NT2/D1 (cell line): Measurements from ENCODE around the gene TGFA.

Experiments used
- DNase-seq: peaks from one replicate; pipeline ENCODE4 v3.0.0-alpha.2; 2011; ENCODE audit warnings: low read depth, low spot score
- H3K27me3 ChIP-seq: 2 replicates; pipeline ENCODE4 v1.6.0; 2011; ENCODE audit warnings: mild to moderate bottlenecking; ENCODE audit not compliant: insufficient read length, insufficient read depth
- H3K36me3 ChIP-seq: 2 replicates; pipeline ENCODE4 v1.6.1; 2011; ENCODE audit warnings: mild to moderate bottlenecking, low read length, mixed read lengths; ENCODE audit not compliant: insufficient read depth, insufficient read length
- H3K4me1 ChIP-seq: 2 replicates; pipeline ENCODE4 v1.5.1; 2011; ENCODE audit not compliant: insufficient read depth, insufficient read length
- H3K4me3 ChIP-seq: 2 replicates; pipeline ENCODE4 v1.5.1; 2011; ENCODE audit warnings: low read depth; ENCODE audit not compliant: insufficient read length
- H3K9ac ChIP-seq: 2 replicates; pipeline ENCODE4 v1.6.0; 2011; ENCODE audit warnings: low read depth; ENCODE audit not compliant: insufficient read length
- H3K9me3 ChIP-seq: 2 replicates; pipeline ENCODE4 v1.5.1; 2011; ENCODE audit warnings: mild to moderate bottlenecking, low read length; ENCODE audit not compliant: insufficient read depth
- SUZ12 ChIP-seq: IDR thresholded peaks from 2 replicates; pipeline ENCODE4 v1.6.1; 2011; ENCODE audit not compliant: insufficient read length, insufficient read depth; ENCODE audit errors: extremely low read depth
- YY1 ChIP-seq: IDR thresholded peaks from 2 replicates; pipeline ENCODE4 v1.6.1; 2011; ENCODE audit not compliant: insufficient read length, insufficient read depth
- ZNF274 ChIP-seq: IDR thresholded peaks from 2 replicates; pipeline ENCODE4 v1.6.1; 2011; ENCODE audit warnings: mild to moderate bottlenecking, low read depth, low read length

TGFA gene

DNA sequence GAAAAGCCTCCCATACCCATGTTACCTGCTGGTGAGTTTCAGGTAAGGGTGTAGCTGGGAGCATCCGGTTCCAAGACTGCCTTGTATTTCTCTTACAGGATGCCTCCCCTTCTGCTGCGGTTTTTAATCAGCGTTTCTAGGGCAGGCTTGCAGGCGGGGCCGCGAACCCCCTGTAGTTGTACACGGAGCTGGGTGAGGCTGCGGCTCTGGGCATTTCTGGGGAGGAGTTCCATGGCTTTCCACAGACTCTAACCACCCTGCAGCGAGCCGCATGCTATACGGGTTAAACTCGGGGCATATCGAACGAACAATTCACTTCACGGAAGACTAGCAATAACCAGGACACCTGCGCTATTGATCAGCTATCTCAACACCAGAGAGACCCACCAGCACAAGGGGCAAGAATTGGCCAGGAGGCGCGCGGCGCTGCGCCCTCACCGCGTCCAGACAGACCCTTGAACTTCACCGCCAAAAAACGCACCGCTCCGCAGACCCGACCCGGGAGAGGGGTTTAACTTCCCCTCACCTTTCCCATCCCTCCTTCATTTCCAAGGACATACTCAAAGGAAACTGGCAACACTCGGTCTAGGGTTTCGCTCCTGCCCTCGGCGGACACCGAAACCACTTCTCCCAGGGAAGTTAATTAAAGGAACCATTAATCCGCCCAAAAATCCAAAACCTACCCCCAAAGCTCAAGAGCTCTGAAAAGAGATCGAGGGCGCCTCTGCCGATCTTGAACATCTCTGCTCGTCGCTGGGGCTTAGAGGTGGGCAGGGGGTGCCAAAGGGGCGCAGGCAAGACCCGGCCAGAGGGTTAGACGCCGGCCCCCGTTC, 909 bp downstream of the TGFA start:
- no peak for DNase-seq
- Histone ChIP-seq H3K9me3 (no peaks in the 10 kb centered on the region), H3K9ac (peak overlapping the region; percentile 76), H3K4me1 (peaks cover 4% of the 10 kb centered on the region), H3K36me3 (no peaks in the 10 kb centered on the region), H3K27me3 (peaks cover 32% of the 10 kb centered on the region), H3K4me3 (peak overlapping the region; percentile 50)
- TF ChIP-seq YY1 (no peak), SUZ12 (no peak), ZNF274 (no peak)

DNA sequence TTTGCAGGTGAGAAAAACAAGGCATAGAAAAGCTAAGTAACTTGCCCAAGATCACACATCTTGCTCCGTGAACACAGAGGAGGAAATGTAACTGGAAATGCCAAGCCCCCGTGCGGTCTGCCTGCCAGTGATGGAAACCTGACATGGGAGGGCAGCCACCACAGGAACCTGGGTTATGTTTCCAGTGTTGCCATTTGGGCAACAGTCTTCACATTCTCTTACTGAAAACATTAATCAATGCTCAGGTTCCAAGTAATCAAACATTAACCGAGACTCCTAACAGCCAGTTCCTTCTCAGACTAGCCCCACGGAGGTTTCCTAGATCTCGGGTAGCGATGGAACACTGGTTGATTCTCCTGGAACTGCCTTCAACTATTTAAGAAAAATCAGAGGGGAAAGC, 2.5 kb downstream of the TGFA start:
- DNase-seq: no peak
- TF ChIP-seq YY1: no peak
- TF ChIP-seq ZNF274: no peak
- TF ChIP-seq SUZ12: no peak
- H3K4me3 ChIP-seq: no peak overlapping the region

DNA sequence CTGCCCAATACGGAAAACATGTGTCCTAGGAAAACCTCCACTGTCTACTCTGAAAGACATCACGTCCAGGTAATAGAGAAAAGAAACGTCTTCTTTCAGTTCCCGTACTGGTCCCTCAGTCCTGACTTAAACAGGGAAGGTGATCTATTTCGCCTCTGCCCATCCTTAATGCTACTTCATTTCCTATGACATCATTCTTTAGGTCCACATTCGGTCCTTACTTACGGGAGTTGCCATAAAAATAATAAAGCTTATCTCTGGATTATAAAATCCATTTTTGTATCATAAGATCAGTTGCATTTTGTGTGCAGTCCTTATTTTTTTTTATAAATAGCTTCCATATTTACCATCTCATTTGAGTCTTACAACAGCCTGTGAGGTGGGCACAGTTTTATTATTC, 3.7 kb downstream of the TGFA start:
- TF ChIP-seq YY1: no peak
- no peak for TF ChIP-seq SUZ12
- TF ChIP-seq ZNF274: no peak
- Histone ChIP-seq H3K9me3 (no peaks in the 10 kb centered on the region), H3K4me1 (peaks cover 4% of the 10 kb centered on the region), H3K27me3 (peaks cover 27% of the 10 kb centered on the region), H3K4me3 (no peak overlapping the region), H3K9ac (no peak overlapping the region), H3K36me3 (no peaks in the 10 kb centered on the region)
- no peak for DNase-seq

More for the DNA sequence above, 2.5 kb downstream of the TGFA start:
- no peaks in the 10 kb centered on the region for H3K36me3 ChIP-seq
- peaks cover 4% of the 10 kb centered on the region for H3K4me1 ChIP-seq
- no peak overlapping the region for H3K9ac ChIP-seq
- H3K27me3 ChIP-seq: peaks cover 32% of the 10 kb centered on the region
- no peaks in the 10 kb centered on the region for H3K9me3 ChIP-seq

DNA sequence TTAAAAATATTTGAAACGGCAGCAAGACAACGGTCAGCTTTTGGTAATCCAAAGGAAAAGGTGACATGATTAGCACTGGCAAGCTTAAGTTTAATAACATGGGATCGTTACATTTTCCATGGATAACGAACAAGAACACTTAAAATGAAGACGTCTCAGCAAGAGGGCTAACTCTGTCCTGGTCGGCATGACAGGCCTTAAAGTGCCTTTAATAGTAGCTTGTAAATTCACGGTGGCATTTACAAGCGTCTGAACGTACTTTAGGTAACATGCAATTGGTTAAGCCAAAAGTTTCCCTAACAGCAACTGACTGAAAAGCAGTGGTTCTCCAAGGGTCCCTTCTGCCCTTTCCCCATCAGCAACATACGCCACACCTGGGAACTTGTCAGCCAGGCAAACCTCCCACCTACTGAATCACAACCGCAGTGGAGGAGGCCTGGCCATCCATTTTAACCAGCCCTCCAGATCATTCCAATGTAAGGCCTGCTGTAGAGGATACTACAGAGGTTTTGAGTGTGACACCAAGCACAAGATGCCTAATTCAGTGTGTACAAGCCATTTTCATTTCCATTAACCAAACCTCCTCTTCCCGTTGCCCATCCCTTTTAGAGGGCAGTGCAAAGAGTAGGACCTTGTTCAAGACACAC, 4.4 kb downstream of the TGFA start:
- no peaks in the 10 kb centered on the region for H3K9me3 ChIP-seq

DNA sequence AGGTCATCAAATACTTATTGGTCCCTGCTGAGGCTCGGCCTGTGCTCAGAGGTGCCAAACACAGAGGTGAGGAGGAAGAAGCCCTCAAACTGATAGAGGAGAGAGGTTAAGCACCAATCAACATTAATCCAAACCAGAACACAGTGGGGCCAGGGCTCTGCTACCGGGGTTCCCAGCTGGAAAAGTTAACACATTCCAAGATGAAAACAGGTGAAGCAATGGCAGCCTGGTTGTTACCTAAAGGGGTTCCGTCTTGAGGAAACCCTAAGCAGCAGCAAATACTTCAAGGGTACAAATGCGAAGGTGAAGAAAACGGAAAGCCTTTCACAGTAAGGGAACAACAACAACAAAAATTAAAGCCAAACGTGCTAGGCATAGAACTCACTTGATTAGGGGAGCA, 5.4 kb downstream of the TGFA start:
- H3K4me1 ChIP-seq: no peaks in the 10 kb centered on the region
- H3K27me3 ChIP-seq: peaks cover 26% of the 10 kb centered on the region
- H3K9me3 ChIP-seq: no peaks in the 10 kb centered on the region
- H3K36me3 ChIP-seq: no peaks in the 10 kb centered on the region
- no peak overlapping the region for H3K4me3 ChIP-seq
- H3K9ac ChIP-seq: no peak overlapping the region
- no peak for DNase-seq
- no peak for TF ChIP-seq SUZ12
- no peak for TF ChIP-seq YY1
- no peak for TF ChIP-seq ZNF274

More for the DNA sequence above, 4.4 kb downstream of the TGFA start:
- TF ChIP-seq YY1 (no peak), ZNF274 (no peak), SUZ12 (no peak)
- Histone ChIP-seq H3K27me3 (peaks cover 27% of the 10 kb centered on the region), H3K9ac (no peak overlapping the region), H3K36me3 (no peaks in the 10 kb centered on the region), H3K4me3 (no peak overlapping the region), H3K4me1 (no peaks in the 10 kb centered on the region)
- no peak for DNase-seq

DNA sequence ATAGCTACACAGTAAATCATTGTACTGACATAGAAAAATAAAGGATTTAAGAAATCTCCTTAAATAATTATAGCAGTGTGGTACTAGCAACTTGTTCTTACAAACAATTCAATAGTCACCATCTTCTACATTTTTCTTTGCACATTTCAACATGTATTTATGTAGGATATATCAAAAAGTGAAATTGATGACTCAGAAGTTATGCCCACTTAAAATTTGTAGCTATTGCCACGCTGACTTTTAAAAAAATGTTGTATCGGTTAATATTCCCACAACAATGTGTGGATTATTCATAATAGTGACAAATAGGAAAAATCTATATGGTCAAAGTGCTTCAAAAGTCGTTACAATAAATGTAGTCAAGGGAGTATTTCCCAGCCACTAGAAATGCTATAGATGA, 6.7 kb downstream of the TGFA start:
- no peak for DNase-seq
- Histone ChIP-seq H3K27me3 (peaks cover 12% of the 10 kb centered on the region), H3K4me3 (no peak overlapping the region), H3K4me1 (no peaks in the 10 kb centered on the region), H3K9ac (no peak overlapping the region), H3K9me3 (no peaks in the 10 kb centered on the region), H3K36me3 (no peaks in the 10 kb centered on the region)
- TF ChIP-seq YY1 (no peak), SUZ12 (no peak), ZNF274 (no peak)

DNA sequence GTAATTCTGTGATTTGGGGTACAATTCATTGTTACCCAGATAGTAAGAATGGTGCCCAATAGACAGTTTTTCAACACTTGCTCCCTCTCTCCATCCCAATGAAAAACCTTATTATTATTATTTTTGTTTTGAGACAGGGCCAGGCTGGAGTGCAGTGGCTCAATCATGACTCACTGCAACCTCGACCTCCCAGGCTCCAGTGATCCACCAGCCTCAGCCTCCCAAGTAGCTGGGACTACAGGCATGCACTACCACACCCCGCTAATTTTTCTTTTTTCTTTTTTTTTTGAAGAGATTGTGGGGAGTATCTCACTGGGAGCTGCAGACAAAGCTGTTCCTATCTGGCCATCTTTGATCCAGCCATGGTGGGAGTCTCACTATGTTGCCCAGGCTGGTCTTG, 7.2 kb downstream of the TGFA start:
- no peak overlapping the region for H3K4me3 ChIP-seq

More for the DNA sequence above, 7.2 kb downstream of the TGFA start:
- H3K9me3 ChIP-seq: no peaks in the 10 kb centered on the region
- no peak overlapping the region for H3K9ac ChIP-seq
- H3K27me3 ChIP-seq: peaks cover 7% of the 10 kb centered on the region
- no peaks in the 10 kb centered on the region for H3K4me1 ChIP-seq
- no peak for DNase-seq
- TF ChIP-seq YY1 (no peak), SUZ12 (no peak), ZNF274 (no peak)
- H3K36me3 ChIP-seq: no peaks in the 10 kb centered on the region
